ENCODE data around the gene EEIG1.

Gene EEIG1

GRCh38 chr9:128001151-128001778, 20.5 kb upstream of the EEIG1 start:
- DNase-seq (ENCODE audit: low read depth) = no peak

- no peak for DNase-seq (ENCODE audit: low read depth)
Measured at GRCh38 chr9:127999461-127999860, 18.7 kb upstream of the EEIG1 start.

GRCh38 chr9:127993721-127994120, 12.9 kb upstream of the EEIG1 start:
- DNase-seq (ENCODE audit: low read depth) = no peak

GRCh38 chr9:127991757-127992274, 11.0 kb upstream of the EEIG1 start:
- no peak for DNase-seq (ENCODE audit: low read depth)

- no peak for DNase-seq (ENCODE audit: low read depth)
Measured at GRCh38 chr9:127991017-127991756, 10.4 kb upstream of the EEIG1 start.

- DNase-seq (ENCODE audit: low read depth) = no peak
Measured at GRCh38 chr9:127990554-127990953, 9.8 kb upstream of the EEIG1 start.

GRCh38 chr9:127989094-127989493, 8.3 kb upstream of the EEIG1 start:
- no peak for DNase-seq (ENCODE audit: low read depth)

GRCh38 chr9:127987103-127987614, 6.4 kb upstream of the EEIG1 start:
- DNase-seq (ENCODE audit: low read depth) = no peak

- no peak for DNase-seq (ENCODE audit: low read depth)
Measured at GRCh38 chr9:127985011-127985410, 4.2 kb upstream of the EEIG1 start.

GRCh38 chr9:127983847-127984289, 3.1 kb upstream of the EEIG1 start:
- no peak for DNase-seq (ENCODE audit: low read depth)

- DNase-seq (ENCODE audit: low read depth) = no peak
Measured at GRCh38 chr9:127982912-127983311, 2.1 kb upstream of the EEIG1 start.

- no peak for DNase-seq (ENCODE audit: low read depth)
Measured at GRCh38 chr9:127981559-127982121, 851 bp upstream of the EEIG1 start.

- peak; percentile 46 for DNase-seq (ENCODE audit: low read depth)
Measured at GRCh38 chr9:127980060-127980705, 606 bp downstream of the EEIG1 start.

GRCh38 chr9:127979333-127980059, 1.3 kb downstream of the EEIG1 start:
- no peak for DNase-seq (ENCODE audit: low read depth)

- no peak for DNase-seq (ENCODE audit: low read depth)
Measured at GRCh38 chr9:127979015-127979332, 1.8 kb downstream of the EEIG1 start.

- no peak for DNase-seq (ENCODE audit: low read depth)
Measured at GRCh38 chr9:127977884-127978647, 2.7 kb downstream of the EEIG1 start.

GRCh38 chr9:127977009-127977883, 3.5 kb downstream of the EEIG1 start:
- no peak for DNase-seq (ENCODE audit: low read depth)

GRCh38 chr9:127976498-127976897, 4.3 kb downstream of the EEIG1 start:
- no peak for DNase-seq (ENCODE audit: low read depth)

GRCh38 chr9:127975376-127976315, 5.1 kb downstream of the EEIG1 start:
- DNase-seq (ENCODE audit: low read depth) = no peak

All from activated T-cell treated with anti-CD3 and anti-CD28 coated beads for 1 hour (primary cell).